Naive thymus-derived CD4-positive, alpha-beta T cell (primary cell): ENCODE measurements around the gene ATP11A. TPM values are rescaled to one million over a fixed set of nuclear protein-coding genes. Genes with fewer than 3 reads are reported as not detected.

Source experiments
- ATAC-seq: fragments of 150-1000 bp; cut with Tn5 transposase; 2 replicates; pipeline ENCODE4 v1.10.0; 2021; ENCODE audit warnings: mild to moderate bottlenecking, moderate library complexity
- CTCF ChIA-PET: fragments of 350-600 bp; sonication (Branson Sonifier 250); formaldehyde crosslinking; loops from one replicate; lab custom pipeline; 2021; ENCODE audit warnings: antibody characterized with exemption; lab: Charles Lee
- POLR2A ChIA-PET: fragments of 350-600 bp; sonication (Branson Sonifier 250); formaldehyde crosslinking; loops from one replicate; lab custom pipeline; 2021; ENCODE audit warnings: antibody characterized with exemption, inconsistent platforms; lab: Charles Lee
- DNase-seq, 9 donors: peaks; one replicate each; pipeline versions ENCODE4 v3.0.0 to v3.0.0-alpha.2; 2020 to 2022; ENCODE audit warnings: mixed read lengths in 1 of 9
- H3K27ac ChIP-seq: one replicate; pipeline ENCODE4 v1.7.0; 2013; ENCODE audit warnings: mild to moderate bottlenecking, low read depth, low read length, moderate library complexity
- H3K27me3 ChIP-seq, 2 donors: one replicate each; pipeline ENCODE4 v1.7.0; 2013; ENCODE audit warnings: low read length in 2 of 2, mild to moderate bottlenecking in 2 of 2, moderate library complexity in 2 of 2; ENCODE audit not compliant: control insufficient read depth in 2 of 2, insufficient read depth in 2 of 2
- H3K36me3 ChIP-seq, 3 experiments: 1 replicate in 2 of 3; 2 replicates in 1 of 3; pipeline ENCODE4 v1.7.0; 2013; ENCODE audit warnings: low read length in 3 of 3, mild to moderate bottlenecking in 3 of 3, moderate library complexity in 1 of 3; ENCODE audit not compliant: insufficient read depth in 3 of 3, control insufficient read depth in 2 of 3
- H3K4me1 ChIP-seq, 2 donors: one replicate each; pipeline ENCODE4 v1.7.0; 2013; ENCODE audit warnings: low read length in 2 of 2, mild to moderate bottlenecking in 2 of 2, moderate library complexity in 1 of 2; ENCODE audit not compliant: control insufficient read depth in 2 of 2, insufficient read depth in 2 of 2
- H3K4me3 ChIP-seq: 2 replicates; pipeline ENCODE4 v1.7.0; 2013; ENCODE audit warnings: mild to moderate bottlenecking, low read length
- H3K9me3 ChIP-seq, 3 experiments: 1 replicate in 2 of 3; 2 replicates in 1 of 3; pipeline ENCODE4 v1.7.0; 2013; ENCODE audit warnings: low read length in 3 of 3; ENCODE audit not compliant: control insufficient read depth in 2 of 3
- H3K27ac Mint-ChIP-seq, 9 donors: one replicate each; pipeline ENCODE4 v1.8.0; 2020 to 2022; ENCODE audit warnings: mixed read lengths in 9 of 9, mild to moderate bottlenecking in 8 of 9, moderate library complexity in 5 of 9, inconsistent platforms in 2 of 9
- H3K27me3 Mint-ChIP-seq, 5 donors: one replicate each; pipeline ENCODE4 v1.8.0; 2021 to 2022; ENCODE audit warnings: mixed read lengths in 5 of 5, mild to moderate bottlenecking in 1 of 5
- H3K36me3 Mint-ChIP-seq, 5 donors: one replicate each; pipeline ENCODE4 v1.8.0; 2020 to 2022; ENCODE audit warnings: mixed read lengths in 5 of 5, mild to moderate bottlenecking in 3 of 5, inconsistent platforms in 1 of 5
- H3K4me1 Mint-ChIP-seq, 7 donors: one replicate each; pipeline ENCODE4 v1.8.0; 2020 to 2022; ENCODE audit warnings: mixed read lengths in 7 of 7, mild to moderate bottlenecking in 3 of 7, inconsistent platforms in 1 of 7
- H3K4me3 Mint-ChIP-seq, 10 donors: one replicate each; pipeline ENCODE4 v1.8.0; 2020 to 2022; ENCODE audit warnings: mild to moderate bottlenecking in 10 of 10, mixed read lengths in 10 of 10, moderate library complexity in 6 of 10, inconsistent platforms in 2 of 10
- H3K9me3 Mint-ChIP-seq, 11 donors: one replicate each; pipeline ENCODE4 v1.8.0; 2020 to 2022; ENCODE audit warnings: mixed read lengths in 11 of 11, mild to moderate bottlenecking in 4 of 11, inconsistent platforms in 1 of 11, moderate library complexity in 1 of 11
- intact Hi-C, 2 donors: fragments of 100-400 bp; cut with micrococcal nuclease; formaldehyde crosslinking; loops; one replicate each; pipeline ENCODE4 v1.15.1; 2023
- polyA plus RNA-seq, 2 donors: library from polyadenylated mRNA; unstranded; fragments of 300-500 nt; fragmentation: Illumina TruSeq; gene quantifications; one replicate each; pipeline ENCODE4 v1.2.3, GENCODE V29; 2021
- total RNA-seq, 6 experiments: library from RNA in 5 of 6; stranded (reverse) in 5 of 6; gene quantifications; 1 replicate in 5 of 6; 2 replicates in 1 of 6; pipeline ENCODE4 v1.2.3 and lab custom pipeline; 2021 to 2026

The ATP11A gene
- total and polyA plus RNA-seq, 7 experiments from 2014 or later = 4.3 to 111 (median 58.5) TPM

GRCh38 chr13:112743451-112744167, 53.8 kb downstream of the ATP11A start:
- no peak overlapping the region for H3K4me3 Mint-ChIP-seq
- POLR2A ChIA-PET = no interaction called here
- H3K4me1 ChIP-seq = no peaks in the 10 kb centered on the region
- CTCF ChIA-PET = no interaction called here
- H3K36me3 Mint-ChIP-seq = peaks cover 0 to 4% (median 0%) of the 10 kb centered on the region in 5 donors
- no peak overlapping the region for H3K27ac ChIP-seq
- intact Hi-C loops = no loop called here
- no peaks in the 10 kb centered on the region for H3K27me3 Mint-ChIP-seq
- no peak overlapping the region for H3K4me3 ChIP-seq
- peaks cover 0 to 1% (median 0%) of the 10 kb centered on the region in 11 donors for H3K9me3 Mint-ChIP-seq
- no peak for DNase-seq
- H3K36me3 ChIP-seq = no peaks in the 10 kb centered on the region
- no peaks in the 10 kb centered on the region for H3K9me3 ChIP-seq
- H3K27me3 ChIP-seq = no peaks in the 10 kb centered on the region
- no peak for ATAC-seq
- H3K4me1 Mint-ChIP-seq = peaks cover 5 to 59% (median 40%) of the 10 kb centered on the region in 7 donors
- H3K27ac Mint-ChIP-seq = peak overlapping the region in 5 of 9 donors; percentile 12 to 56 (median 33)

GRCh38 chr13:112744168-112745021, 54.6 kb downstream of the ATP11A start:
- H3K4me3 ChIP-seq = no peak overlapping the region
- Mint-ChIP-seq H3K27me3 (no peaks in the 10 kb centered on the region), H3K36me3 (peaks cover 0 to 4% (median 0%) of the 10 kb centered on the region in 5 donors), H3K4me1 (peaks cover 5 to 53% (median 40%) of the 10 kb centered on the region in 7 donors), H3K27ac (peak overlapping the region in 3 of 9 donors; percentile 31 to 77 (median 33)), H3K9me3 (peaks cover 0 to 1% (median 0%) of the 10 kb centered on the region in 11 donors), H3K4me3 (no peak overlapping the region)
- no peak for ATAC-seq
- DNase-seq = no peak
- CTCF ChIA-PET = no interaction called here
- POLR2A ChIA-PET = no interaction called here
- no peaks in the 10 kb centered on the region for H3K36me3 ChIP-seq
- no peaks in the 10 kb centered on the region for H3K27me3 ChIP-seq
- no peaks in the 10 kb centered on the region for H3K4me1 ChIP-seq
- intact Hi-C loops = no loop called here
- H3K9me3 ChIP-seq = no peaks in the 10 kb centered on the region
- no peak overlapping the region for H3K27ac ChIP-seq

- Mint-ChIP-seq H3K27me3 (no peaks in the 10 kb centered on the region), H3K27ac (no peak overlapping the region), H3K36me3 (peaks cover 0 to 4% (median 0%) of the 10 kb centered on the region in 5 donors), H3K4me3 (no peak overlapping the region), H3K4me1 (peaks cover 5 to 40% (median 33%) of the 10 kb centered on the region in 7 donors), H3K9me3 (peaks cover 0 to 1% (median 0%) of the 10 kb centered on the region in 11 donors)
- POLR2A ChIA-PET = no interaction called here
- no peak for DNase-seq
- intact Hi-C loops = no loop called here
- CTCF ChIA-PET = no interaction called here
- Histone ChIP-seq H3K27me3 (no peaks in the 10 kb centered on the region), H3K4me3 (no peak overlapping the region), H3K9me3 (no peaks in the 10 kb centered on the region), H3K27ac (no peak overlapping the region), H3K36me3 (no peaks in the 10 kb centered on the region), H3K4me1 (no peaks in the 10 kb centered on the region)
- no peak for ATAC-seq
These were observed 56.2 kb downstream of the ATP11A start for GRCh38 chr13:112746044-112746443.

- peaks cover 8 to 40% (median 31%) of the 10 kb centered on the region in 7 donors for H3K4me1 Mint-ChIP-seq
- no peak for ATAC-seq
- H3K36me3 Mint-ChIP-seq = peaks cover 0 to 4% (median 0%) of the 10 kb centered on the region in 5 donors
- ChIA-PET POLR2A (no interaction called here), CTCF (no interaction called here)
- no peaks in the 10 kb centered on the region for H3K27me3 Mint-ChIP-seq
- intact Hi-C loops = no loop called here
- H3K4me3 ChIP-seq = no peak overlapping the region
- no peak overlapping the region for H3K27ac ChIP-seq
- no peaks in the 10 kb centered on the region for H3K4me1 ChIP-seq
- DNase-seq = no peak
- peak overlapping the region in 1 of 9 donors; percentile 17 for H3K27ac Mint-ChIP-seq
- no peak overlapping the region for H3K4me3 Mint-ChIP-seq
- H3K9me3 ChIP-seq = no peaks in the 10 kb centered on the region
- H3K27me3 ChIP-seq = no peaks in the 10 kb centered on the region
- H3K36me3 ChIP-seq = no peaks in the 10 kb centered on the region
- peaks cover 0 to 1% (median 0%) of the 10 kb centered on the region in 11 donors for H3K9me3 Mint-ChIP-seq
These were observed 57.4 kb downstream of the ATP11A start for GRCh38 chr13:112747256-112747655.

- DNase-seq (no peak), ATAC-seq (no peak)
- Histone ChIP-seq H3K36me3 (no peaks in the 10 kb centered on the region), H3K27ac (no peak overlapping the region), H3K4me3 (no peak overlapping the region), H3K4me1 (peaks cover 0 to 16% of the 10 kb centered on the region in 2 donors), H3K9me3 (no peaks in the 10 kb centered on the region), H3K27me3 (no peaks in the 10 kb centered on the region)
- Mint-ChIP-seq H3K4me3 (no peak overlapping the region), H3K36me3 (peaks cover 0 to 4% (median 0%) of the 10 kb centered on the region in 5 donors), H3K27ac (no peak overlapping the region), H3K27me3 (no peaks in the 10 kb centered on the region), H3K9me3 (no peaks in the 10 kb centered on the region), H3K4me1 (peaks cover 16 to 36% (median 31%) of the 10 kb centered on the region in 7 donors)
- POLR2A ChIA-PET = no interaction called here
- CTCF ChIA-PET = no interaction called here
- intact Hi-C loops = no loop called here
These were observed 59.3 kb downstream of the ATP11A start for GRCh38 chr13:112748947-112749735.

GRCh38 chr13:112750570-112750969, 60.7 kb downstream of the ATP11A start:
- peaks cover 0 to 16% of the 10 kb centered on the region in 2 donors for H3K4me1 ChIP-seq

More at GRCh38 chr13:112750570-112750969, 60.7 kb downstream of the ATP11A start:
- Histone ChIP-seq H3K36me3 (no peaks in the 10 kb centered on the region), H3K27ac (no peak overlapping the region), H3K27me3 (no peaks in the 10 kb centered on the region), H3K9me3 (no peaks in the 10 kb centered on the region), H3K4me3 (no peak overlapping the region)
- ATAC-seq = no peak
- H3K36me3 Mint-ChIP-seq = peaks cover 0 to 8% (median 0%) of the 10 kb centered on the region in 5 donors
- intact Hi-C loops = no loop called here
- ChIA-PET POLR2A (no interaction called here), CTCF (no interaction called here)
- no peak overlapping the region for H3K4me3 Mint-ChIP-seq
- peak overlapping the region in 1 of 9 donors; percentile 65 for H3K27ac Mint-ChIP-seq
- DNase-seq = no peak
- H3K27me3 Mint-ChIP-seq = no peaks in the 10 kb centered on the region
- H3K9me3 Mint-ChIP-seq = no peaks in the 10 kb centered on the region
- H3K4me1 Mint-ChIP-seq = peaks cover 15 to 37% (median 30%) of the 10 kb centered on the region in 7 donors
